OCI-LY7 (cell line): ENCODE results near the gene ARIH2.

Experiments
- CTCF ChIP-seq: fragments of 200-600 bp; sonication (generic); conservative IDR thresholded peaks from 2 replicates; pipeline ENCODE4 v1.5.1; 2014; ENCODE audit warnings: mild to moderate bottlenecking, antibody characterized with exemption, low read length, moderate library complexity, mixed read lengths
- EZH2phosphoT487 ChIP-seq: fragments of 200-600 bp; sonication (generic); IDR thresholded peaks from 2 replicates; pipeline ENCODE4 v1.6.1; 2018; ENCODE audit warnings: low read depth, borderline replicate concordance, mild to moderate bottlenecking, mixed run types, antibody characterized with exemption, low read length, moderate library complexity, mixed read lengths

DNA sequence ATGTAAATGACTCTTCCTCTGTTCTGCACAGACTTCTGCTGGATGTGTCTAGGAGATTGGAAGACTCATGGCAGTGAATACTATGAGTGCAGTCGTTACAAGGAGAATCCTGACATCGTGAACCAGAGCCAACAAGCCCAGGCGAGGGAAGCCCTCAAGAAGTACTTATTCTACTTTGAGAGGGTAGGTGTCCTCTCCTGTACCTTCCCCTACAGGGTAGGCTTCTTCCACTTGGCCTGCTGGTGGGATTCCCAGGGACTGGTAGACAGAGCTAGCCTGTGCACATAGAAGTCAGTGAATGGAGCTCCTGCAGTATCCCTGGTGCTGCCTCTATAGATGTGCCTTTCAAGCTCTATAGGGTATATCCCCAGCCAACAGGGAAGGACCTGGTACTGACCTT, 60.8 kb downstream of the ARIH2 start:
- TF ChIP-seq CTCF (no peak), EZH2phosphoT487 (no peak)
